Activated gamma-delta T cell (primary cell): ENCODE measurements around the gene EML4.
"Not testable (repeated sequence)": the region's sequence is repeated elsewhere in the genome, so short reads cannot be mapped to it uniquely, and the experiment has no call there.

Experiments
- DNase-seq: peaks from one replicate; lab custom pipeline; 2025; lab: John Stamatoyannopoulos, UW

Gene EML4

GRCh38 chr2:42333579-42333978, 164.4 kb downstream of the EML4 start:
- DNase-seq: no peak

GRCh38 chr2:42334220-42334619, 165.1 kb downstream of the EML4 start:
- no peak for DNase-seq

DNA sequence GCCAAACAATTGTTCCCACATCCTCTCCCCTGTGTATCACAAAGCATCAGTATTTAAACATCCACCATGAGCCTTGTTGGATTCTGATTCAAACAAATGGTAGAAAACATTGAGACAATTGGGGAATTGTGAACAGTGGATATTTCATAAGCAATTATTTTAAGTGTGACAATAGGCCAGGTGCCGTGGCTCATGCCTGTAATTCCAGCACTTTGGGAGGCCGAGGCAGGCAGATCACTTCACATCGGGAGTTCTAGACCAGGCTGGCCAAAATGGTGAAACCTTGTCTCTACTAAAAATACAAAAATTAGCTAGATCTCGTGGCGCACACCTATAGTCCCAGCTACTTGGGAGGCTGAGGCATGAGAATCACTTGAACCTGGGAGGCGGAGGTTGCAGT, 165.7 kb downstream of the EML4 start:
- DNase-seq: not testable (repeated sequence)

DNA sequence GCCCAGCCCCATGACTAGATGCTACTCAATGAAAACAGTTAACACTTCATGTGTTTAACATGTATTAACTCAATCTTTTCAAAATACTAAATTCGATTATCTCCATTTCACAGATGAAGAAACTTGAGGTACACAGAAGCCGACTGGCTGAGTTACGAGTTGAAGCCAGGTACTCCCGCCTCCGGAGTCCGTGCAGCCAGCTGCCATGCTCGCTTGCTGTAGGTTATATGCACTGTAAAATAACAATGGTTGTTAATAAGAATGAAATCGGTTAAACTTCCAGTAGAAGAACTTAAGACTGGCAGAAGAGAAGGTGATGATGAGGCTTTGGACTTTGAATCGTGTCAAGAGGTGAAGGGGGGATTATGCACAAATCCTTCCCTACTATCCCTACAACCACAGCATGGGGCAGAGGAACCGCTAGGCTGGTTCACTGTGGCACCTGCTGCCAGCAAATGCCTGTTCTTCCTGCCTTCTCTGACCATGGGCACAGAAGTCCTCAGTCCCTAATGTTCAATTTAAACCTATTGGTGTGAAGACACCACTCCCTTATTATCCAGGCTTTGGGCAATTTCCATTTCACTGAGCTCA, 166.5 kb downstream of the EML4 start:
- DNase-seq: no peak

GRCh38 chr2:42336361-42336965, 167.3 kb downstream of the EML4 start:
- no peak for DNase-seq

DNA sequence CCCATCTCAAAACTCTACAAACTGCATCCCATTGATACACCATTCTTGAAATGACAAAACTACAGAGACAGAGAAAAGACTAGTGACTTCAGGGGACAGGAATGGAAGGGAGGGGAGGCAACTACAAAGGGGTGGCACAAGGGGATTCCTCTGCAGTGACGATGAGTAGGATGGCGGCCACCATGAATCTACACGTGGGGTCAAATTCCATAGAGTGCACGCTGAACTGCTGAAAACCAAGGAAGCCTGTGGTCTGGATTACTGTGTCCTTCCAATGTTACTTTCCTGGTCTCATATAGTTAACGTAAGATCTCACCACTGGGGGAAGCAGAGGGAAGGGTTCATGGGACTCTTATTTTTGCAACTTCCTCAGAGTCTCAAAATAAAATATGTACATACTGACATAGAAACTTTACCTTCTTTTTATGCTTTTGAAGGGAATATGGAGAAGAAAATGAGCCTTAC, 168.2 kb downstream of the EML4 start:
- DNase-seq: no peak

DNA sequence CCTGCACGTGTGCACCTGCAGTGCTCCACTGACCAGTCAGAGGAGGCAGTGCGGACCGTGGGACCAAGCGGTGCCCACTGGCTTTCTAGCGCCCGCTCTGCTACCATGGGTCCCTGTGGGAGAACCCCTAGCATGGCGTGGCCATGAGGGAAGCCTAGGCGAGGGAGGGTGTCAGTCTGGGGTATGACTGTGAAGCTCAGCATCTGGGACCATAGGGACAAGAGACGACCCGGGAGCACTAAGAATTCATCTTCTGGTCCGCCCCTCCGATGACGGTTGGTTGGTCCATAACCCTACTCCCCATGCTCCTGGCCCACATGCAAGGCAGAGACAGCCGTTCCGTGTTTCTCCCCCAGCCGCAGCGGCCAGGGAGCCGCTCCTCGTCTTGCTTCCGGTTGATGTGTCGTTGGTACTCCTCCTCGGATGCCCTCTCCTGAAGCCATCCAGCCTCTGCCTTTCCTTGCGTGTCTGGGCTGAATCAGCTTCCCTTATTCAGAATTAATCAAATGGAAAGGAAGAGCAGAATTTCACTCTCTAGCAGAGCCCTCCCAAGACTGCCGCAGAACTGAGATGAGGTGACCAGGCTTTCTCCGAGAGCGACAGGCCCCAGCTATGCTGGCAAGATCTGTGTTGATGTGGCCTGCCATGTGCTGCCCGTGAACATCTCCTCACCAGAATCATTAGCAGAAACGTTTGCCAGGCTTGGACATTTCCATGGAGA, 168.9 kb downstream of the EML4 start:
- DNase-seq: no peak

DNA sequence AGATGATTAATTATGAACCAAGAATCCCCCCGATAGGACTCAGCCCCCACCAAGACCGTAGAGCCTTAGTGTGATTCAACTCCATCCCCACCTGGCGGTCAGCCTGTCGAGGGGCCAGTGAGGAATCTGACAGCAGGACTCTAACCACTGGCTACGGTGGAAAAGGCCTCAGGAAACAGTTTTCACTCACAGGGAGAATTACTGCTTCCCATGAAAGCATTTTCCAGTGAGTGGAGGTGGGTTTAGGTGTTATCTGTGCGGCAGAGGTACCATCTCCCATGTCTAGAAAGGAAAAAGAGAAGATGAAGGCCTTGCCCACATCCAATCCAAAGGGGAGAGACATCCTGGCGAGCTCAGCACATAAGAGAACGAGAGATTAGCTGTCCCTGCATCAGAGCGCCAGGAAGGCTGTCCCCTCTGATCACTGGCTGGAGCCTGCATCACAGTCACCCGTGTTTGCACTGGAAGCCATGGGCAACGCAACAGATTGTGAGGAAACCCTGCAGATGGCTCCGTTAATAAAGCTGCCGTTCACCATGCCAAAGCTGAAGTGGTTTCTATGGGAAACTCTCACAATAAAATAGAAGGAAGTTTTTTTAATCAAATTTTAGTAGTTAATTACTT, 169.5 kb downstream of the EML4 start:
- no peak for DNase-seq

DNA sequence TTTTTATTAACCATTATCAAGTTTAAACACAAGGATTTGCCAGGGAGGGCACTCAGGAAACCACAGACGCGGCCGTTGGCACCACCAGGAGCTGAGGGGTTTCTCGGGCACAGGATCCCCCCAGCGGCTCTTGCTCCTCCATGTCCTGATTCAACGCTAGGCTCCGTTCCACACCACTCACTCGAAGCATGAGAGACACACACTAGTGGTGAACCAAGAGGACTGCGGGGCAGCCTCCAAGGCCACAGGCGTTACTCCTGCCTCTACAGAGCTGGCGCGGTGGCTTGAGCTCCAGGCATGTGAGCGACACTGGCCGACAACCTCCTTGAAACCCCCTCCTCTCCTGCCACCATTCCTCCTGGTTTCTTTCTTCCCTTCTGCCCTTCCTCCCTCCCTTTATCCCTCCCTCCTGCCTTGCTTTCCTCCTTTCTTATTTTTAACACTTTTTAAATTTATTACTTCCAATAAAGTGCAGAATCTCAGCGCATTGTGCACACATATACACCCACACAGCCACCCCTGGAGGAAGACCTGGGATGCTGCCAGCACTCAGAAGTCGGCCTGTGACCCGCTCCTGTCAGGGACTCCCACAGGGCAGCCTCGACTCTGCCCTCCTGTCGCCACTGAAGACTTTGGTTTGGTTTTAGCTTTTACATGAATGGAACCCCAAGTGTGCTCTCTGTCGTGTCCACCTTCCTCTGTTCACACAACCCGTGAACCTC, 170.2 kb downstream of the EML4 start:
- no peak for DNase-seq

DNA sequence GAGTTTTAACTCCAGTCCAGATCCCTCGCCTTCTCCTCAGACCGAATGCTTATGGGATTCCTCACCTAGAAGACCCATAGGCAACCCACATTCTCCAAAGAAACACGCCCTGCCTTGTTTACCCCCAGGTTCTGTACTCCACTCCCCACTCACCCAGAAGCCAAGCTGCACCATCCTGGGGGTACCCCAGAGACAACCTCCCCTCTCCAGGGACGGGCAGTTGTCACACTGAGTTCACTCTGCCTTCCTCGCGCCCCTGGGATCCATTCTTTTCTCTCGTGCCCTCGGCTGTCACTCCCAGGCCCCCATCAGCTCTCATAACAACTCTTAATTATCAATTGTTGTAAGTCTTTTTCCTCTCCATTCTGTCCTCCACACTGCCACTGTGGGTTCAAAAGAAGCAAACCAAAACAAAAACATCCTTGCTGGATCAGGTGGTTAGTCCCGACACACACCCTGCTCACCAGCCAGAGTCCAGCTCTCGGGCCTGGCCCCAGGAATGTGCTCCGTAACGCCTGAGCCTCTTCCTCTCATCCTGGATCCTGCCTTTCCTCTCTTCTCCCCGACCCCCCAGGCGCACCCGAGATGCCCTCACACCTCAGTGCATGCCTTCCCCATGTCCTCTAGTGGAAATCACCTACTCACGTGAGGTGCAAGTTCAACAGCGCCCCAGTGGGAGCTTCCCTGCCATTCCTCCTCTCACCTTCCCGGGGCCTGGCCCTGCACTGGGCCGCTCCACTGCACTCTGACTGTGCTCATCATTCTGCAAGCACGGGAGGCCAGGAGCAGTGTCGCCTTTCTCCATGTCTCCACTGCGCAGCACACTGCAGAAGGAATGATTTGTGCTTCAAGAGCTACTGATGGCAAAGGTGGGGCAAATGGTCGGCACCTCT, 171.1 kb downstream of the EML4 start:
- no peak for DNase-seq

DNA sequence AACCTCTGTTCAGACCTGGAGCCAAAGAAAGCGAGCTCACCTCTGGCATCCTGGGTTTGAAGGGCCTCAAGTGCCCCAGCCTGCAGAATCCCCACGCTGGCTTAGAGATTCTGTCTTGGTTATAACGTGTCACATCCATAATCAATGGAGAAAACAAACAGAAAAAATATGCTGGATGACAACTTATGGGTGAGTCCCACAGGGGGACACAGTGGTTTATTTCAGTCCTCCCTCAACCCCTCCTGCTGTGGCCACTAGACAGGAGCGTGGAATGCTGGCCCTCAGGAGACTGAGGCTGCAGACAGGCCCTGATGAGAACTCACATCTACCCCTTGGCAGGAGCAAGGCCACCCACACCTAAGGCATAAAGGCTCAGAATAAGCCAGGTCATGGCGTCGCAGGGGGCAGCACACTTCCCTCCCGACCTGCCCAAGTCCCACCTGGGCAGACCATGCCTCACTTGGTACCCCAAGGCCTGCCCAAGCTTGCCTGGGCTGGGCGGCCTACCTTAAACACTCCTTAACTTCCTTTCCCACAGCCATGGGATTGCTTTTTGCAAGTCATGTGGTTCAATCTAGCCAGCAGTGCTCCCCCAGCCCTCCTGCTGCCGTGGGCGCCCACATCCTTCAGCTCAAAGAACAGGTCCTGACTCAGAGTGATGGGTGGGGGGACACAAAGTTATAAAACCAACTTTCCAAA, 171.9 kb downstream of the EML4 start:
- DNase-seq: no peak

- no peak for DNase-seq
Observed at GRCh38 chr2:42342061-42342794, 173.1 kb downstream of the EML4 start.

DNA sequence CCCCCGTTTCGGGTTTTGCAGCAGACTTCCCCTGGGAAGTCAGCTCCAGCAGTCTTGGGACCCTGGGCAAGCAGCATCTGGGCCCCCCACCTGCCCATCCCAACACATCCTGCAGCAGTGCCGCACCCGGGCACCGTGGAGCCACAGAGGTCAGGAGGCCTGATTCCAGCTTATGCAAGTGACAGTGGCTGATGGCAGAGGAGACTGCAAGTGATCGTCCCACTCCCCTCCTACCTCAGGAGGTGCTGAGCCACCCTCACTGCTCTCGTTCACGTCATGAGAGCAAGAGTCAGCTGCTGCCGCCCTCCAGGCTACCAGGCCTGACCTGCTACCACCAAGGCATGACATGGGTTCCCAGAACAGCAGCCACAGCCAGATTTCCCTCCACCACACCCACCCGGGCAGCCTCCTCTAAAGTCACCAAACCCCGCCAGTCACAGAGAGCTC, 173.7 kb downstream of the EML4 start:
- no peak for DNase-seq

GRCh38 chr2:42345986-42346385, 176.8 kb downstream of the EML4 start:
- DNase-seq: no peak

- DNase-seq: not testable (repeated sequence)
Observed at GRCh38 chr2:42346856-42347255, 177.7 kb downstream of the EML4 start.

DNA sequence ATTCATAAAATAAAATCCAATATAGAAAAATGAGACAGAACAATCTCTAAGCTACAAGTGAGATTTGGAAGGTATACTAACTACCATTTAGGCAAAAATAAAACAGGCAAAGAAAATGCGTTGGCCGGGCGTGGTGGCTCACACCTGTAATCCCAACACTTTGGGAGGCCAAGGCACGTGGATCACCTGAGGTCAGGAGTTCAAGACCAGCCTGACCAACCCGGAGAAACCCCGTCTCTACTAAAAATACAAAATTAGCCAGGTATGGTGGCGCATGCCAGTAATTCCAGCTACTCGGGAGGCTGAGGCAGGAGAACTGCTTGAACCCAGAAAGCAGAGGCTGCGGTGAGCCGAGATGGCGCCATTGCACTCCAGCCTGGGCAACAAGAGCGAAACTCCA, 178.4 kb downstream of the EML4 start:
- not testable (repeated sequence) for DNase-seq

DNA sequence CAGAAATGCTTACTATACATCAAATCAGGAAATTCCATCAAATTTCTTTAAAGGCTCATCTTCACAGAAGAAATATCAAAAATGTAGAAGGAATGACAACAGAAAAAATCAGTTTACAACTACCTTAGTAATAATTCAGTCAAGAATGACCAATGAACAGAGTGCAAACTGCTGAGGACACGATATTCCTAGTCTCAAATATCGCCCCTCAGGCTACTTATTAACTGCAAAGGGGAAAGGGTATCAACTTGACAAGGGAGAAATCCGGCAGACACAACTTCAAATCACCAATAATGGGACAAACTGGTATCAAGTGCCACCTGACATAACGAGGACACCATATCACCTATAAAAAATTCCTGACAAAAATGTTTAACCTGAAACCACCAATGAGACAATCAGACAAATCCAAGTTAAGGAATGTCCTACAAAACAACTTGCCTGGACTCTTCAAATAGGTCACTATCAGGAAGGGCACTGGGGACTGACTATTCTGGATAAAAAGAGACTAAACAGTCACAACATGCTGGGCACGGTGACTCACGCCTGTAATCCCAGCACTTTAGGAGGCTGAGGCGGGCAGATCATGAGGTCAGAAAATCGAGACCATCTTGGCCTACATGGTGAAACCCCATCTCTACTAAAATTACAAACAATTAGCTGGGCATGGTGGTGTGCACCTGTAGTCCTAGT, 179.1 kb downstream of the EML4 start:
- no peak for DNase-seq

GRCh38 chr2:42350434-42351063, 181.4 kb downstream of the EML4 start:
- DNase-seq: no peak

- no peak for DNase-seq
Observed at GRCh38 chr2:42351864-42352263, 182.7 kb downstream of the EML4 start.
